ENCODE data around the gene TRIM33.
A peak's percentile ranks its signal among the peaks of the same experiment; 100 is the strongest.

The TRIM33 gene

DNA sequence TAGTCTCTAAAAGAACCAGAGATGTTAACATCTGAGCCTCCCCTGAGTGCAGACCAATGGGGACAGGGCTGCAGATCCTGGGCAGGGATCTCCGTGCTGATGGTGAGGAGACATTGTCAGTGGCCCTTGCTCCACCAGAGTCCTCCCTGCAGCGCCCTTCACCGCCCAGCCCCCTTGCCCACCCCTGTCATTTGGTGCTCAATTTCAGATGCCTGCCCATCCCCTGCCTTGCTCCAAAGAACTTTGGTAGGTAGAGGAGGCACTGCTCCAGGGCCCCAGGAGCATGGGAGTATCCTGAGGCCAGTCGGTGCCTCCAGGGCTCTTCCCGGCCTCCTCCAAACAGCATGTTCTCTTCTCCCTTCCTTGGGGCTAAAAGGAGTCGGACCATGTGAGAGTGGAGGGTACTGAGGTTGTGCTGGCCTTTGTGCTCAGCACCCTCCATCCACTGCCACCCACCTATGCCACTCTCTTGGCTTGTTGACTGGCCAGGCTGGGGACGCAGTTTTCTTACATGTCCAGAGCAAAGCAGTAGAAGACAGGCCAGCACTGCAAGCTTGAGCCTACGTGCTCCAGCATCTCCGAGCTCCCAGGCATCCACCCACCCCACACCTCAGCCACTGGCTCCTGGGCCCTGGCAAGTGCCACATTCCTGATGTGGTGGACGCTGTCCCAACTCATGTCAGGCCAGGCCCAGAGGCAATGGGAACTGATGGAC, 160.1 kb downstream of the TRIM33 start:
- DNase-seq (ENCODE audit: low read depth): no peak

DNA sequence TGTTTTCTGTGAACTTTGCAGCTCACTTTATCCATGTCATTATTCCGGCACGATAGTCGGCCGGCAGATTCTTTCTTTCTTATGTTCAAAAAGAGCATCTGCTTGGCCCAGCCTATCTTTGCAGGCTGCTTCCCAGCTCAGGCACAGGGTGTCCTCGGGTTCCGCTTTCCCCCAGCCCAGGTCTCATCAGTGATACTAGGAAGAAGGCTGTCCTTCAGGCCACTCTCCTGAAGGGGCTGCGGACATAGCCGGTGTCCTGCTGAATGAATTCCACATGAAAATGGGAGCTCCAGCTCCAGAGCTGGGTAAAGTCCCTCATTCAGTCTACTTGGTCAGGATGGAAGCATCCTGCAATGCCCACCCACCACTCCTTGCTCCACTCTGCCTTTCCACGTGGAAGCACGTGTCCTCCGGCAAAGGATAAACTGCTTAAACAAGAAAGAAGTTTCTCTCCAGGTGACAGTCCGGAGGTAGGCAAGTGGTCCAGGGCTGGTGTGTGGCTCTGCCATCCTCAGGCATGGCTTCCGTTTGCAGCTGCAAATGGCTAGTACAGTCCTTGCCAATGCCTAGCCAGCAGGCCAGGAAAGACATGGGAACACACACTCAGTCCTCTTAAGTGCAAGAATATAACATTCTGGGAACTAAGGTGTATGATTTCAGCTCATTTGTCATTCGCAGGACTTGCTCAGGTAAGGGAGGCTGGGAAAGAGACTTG, 161.0 kb downstream of the TRIM33 start:
- DNase-seq (ENCODE audit: low read depth): no peak

DNA sequence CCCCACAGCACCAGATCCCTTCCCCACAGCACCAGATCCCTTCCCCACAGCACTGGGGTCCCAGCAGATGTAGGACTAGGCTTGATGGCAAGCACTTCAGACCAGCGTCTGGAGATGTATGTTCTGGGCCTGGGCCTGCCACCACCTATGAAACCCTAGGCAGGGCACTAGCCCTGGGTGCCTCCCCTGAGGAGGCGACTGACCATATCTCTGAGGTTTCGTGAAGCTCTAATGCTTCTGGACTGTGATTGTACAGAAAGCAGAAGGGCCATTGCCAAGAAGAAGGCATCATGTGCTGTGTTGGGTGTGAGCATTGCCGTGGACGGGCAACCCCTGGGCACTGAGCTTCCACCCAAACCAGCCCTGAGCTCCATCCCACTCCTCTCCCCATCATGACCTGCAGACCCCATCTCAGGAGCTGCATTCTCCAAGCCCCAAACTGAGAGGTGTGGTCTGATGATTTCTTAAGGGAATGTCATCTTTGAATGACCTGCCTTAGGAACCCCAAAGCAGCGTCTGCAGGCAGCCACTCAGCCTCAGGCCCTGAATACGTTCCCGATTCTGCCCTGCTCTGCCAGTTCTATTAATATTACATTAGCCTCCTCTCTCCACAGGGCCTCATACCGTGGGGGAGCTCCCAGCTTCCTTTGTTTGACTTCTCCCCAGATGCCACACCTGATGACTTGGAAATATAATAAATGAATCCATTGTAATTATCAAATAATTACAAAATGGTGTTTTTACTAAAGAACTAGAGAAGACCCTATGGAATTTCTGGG, 163.4 kb downstream of the TRIM33 start:
- DNase-seq (ENCODE audit: low read depth): no peak

DNA sequence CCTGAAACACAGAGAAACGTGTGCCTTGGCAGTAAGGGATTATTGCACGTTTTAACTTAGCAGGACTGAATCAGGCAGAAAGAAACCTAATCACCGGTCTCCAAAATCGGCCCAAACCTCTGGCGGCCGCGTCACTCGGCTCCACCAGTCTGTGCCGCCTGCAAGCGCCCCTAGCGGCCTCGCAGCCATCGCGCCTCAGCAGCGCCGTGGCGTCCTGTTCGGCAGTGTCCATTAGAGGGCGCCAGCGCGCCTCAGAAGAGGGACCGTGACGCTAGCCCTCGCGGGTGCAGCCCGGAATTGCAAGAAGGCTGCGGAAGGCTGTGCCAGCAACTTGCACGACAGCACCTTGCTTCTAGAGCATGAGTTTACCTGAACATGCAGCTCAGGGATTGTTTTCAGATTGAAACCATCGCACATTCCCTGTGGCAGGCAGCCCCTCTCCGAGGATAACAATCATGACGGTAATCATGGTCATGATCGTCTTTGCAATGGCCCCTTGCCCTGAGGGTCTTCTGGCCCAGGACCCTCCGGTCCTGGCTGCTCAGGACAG, 164.4 kb downstream of the TRIM33 start:
- peak; percentile 35 for DNase-seq (ENCODE audit: low read depth)

DNA sequence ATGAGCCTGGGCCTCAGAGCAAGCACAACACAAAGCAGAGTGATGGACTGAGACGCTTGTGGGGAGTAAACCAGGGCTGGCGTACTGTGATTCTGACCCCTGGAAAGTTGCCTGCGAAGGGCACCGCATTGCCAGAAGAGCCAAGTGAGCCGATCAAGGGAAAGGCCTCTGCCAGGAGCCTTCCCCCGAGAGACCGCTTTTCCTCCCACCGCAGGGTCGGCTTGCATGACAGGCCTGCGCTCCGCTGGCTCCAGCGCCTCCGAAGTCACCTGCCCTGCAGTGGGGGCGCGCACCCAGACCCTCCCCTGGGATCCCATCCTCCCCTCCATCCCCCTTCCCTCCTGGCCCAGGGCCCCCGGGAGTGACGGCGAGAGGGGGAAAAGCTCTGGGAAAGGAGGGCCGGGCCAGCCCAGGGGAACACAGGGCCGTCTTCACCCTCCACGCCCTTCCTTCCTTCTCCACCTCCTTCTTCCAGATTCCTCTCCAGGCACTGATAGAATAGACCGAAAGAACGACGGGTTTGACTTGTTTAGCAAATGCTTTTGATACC, 165.0 kb downstream of the TRIM33 start:
- no peak for DNase-seq (ENCODE audit: low read depth)

DNA sequence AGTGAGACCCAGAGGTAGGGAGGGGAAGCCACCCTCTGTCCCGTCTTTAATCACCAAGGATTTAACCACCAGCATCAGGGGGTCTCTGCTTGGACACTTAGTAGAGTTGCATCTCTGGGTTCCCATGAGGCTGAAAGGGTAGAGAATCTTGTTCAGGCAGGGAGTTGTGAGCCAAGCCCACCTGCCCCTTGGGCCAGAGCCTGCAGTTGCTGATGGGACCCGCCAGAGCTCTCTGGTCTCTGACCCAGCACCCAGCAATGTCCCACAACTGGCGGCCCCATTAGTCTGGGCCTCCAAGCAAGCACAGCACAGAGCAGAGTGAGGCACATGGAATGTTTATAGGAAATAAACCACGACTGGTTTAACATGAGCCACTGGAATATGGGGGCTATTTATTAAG, 166.3 kb downstream of the TRIM33 start:
- no peak for DNase-seq (ENCODE audit: low read depth)

Data from GM04503 (cell line).